Mucosa of gallbladder (tissue), 1 donor: ENCODE results near the gene MDM4. TPM values are rescaled to one million over a fixed set of nuclear protein-coding genes. Genes with fewer than 3 reads are reported as not detected.

Experiments used
- total RNA-seq: library from RNA; stranded (reverse); gene quantifications from one replicate; pipeline ENCODE4 v1.2.1, GENCODE V29; 2021
- donor health status: DM: no; HTN: no; CAD: no.

The MDM4 gene
- total RNA-seq, 1 donor from 2014 or later = 64.5 TPM

Other genes with a start within 250 kb of the MDM4 start
- gene PLEKHA6, start 156.5 kb upstream of the MDM4 start, total RNA-seq = 115 TPM
- 38.8 TPM for gene PPP1R15B, start 104.6 kb upstream of the MDM4 start, total RNA-seq
- gene PIK3C2B, start 21.6 kb upstream of the MDM4 start, total RNA-seq = 64.6 TPM
- gene LRRN2, start 169.3 kb downstream of the MDM4 start, total RNA-seq = 2.4 TPM